ENCODE data around the gene MTHFSD.

- no peak for TF ChIP-seq CTCF (IDR thresholded peaks at IDR 0.05)
- TF ChIP-seq POLR2A (IDR thresholded peaks at IDR 0.05): no peak
- TF ChIP-seq POLR2AphosphoS5 (IDR thresholded peaks at IDR 0.05): no peak
These were observed 1.7 kb downstream of the MTHFSD start for GRCh38 chr16:86553356-86553755.

Data from breast epithelium (tissue), 3 donors.